ENCODE data around the gene HEYL. TPM values are rescaled to one million over a fixed set of nuclear protein-coding genes. Genes with fewer than 3 reads are reported as not detected.
A peak's percentile ranks its signal among the peaks of the same experiment; 100 is the strongest.

Gene HEYL
- polyA plus RNA-seq, 1 of the 3 experiments (the other 2 are of a cell fraction): not detected

- no peak for TF ChIP-seq REST (IDR thresholded peaks at IDR 0.05; ENCODE audit: low read depth, low read length)
- TF ChIP-seq RFX5 (IDR thresholded peaks at IDR 0.05; ENCODE audit: low read length): no peak
- TF ChIP-seq FOXM1 (IDR thresholded peaks at IDR 0.05; ENCODE audit: low read depth): no peak
- TF ChIP-seq POLR2AphosphoS5 (IDR thresholded peaks at IDR 0.05; ENCODE audit: low read depth, low read length): no peak
- no peak for TF ChIP-seq TAF1 (IDR thresholded peaks at IDR 0.05; ENCODE audit: borderline replicate concordance, low read depth, low read length)
- no peak for TF ChIP-seq USF1 (IDR thresholded peaks at IDR 0.05; ENCODE audit: borderline replicate concordance, low read depth)
- no peak for TF ChIP-seq RCOR1 (IDR thresholded peaks at IDR 0.05; ENCODE audit: low read length)
- no peak for TF ChIP-seq FOXJ3 (CRISPR knock-in tag; IDR thresholded peaks at IDR 0.05)
- TF ChIP-seq, protein P1, sequence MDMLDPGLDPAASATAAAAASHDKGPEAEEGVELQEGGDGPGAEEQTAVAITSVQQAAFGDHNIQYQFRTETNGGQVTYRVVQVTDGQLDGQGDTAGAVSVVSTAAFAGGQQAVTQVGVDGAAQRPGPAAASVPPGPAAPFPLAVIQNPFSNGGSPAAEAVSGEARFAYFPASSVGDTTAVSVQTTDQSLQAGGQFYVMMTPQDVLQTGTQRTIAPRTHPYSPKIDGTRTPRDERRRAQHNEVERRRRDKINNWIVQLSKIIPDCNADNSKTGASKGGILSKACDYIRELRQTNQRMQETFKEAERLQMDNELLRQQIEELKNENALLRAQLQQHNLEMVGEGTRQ (IDR thresholded peaks at IDR 0.05; ENCODE audit: borderline replicate concordance, low read depth, low read length): no peak
- no peak for TF ChIP-seq RAD21 (IDR thresholded peaks at IDR 0.05; ENCODE audit: low read length)
- TF ChIP-seq MXI1 (IDR thresholded peaks at IDR 0.05; ENCODE audit: low read depth, low read length): no peak
- TF ChIP-seq FOSL2 (IDR thresholded peaks at IDR 0.05; ENCODE audit: borderline replicate concordance, low read depth): no peak
Observed at GRCh38 chr1:39671793-39672550, 32.5 kb upstream of the HEYL start, which contains the start of gene NT5C1A (continued).

DNA sequence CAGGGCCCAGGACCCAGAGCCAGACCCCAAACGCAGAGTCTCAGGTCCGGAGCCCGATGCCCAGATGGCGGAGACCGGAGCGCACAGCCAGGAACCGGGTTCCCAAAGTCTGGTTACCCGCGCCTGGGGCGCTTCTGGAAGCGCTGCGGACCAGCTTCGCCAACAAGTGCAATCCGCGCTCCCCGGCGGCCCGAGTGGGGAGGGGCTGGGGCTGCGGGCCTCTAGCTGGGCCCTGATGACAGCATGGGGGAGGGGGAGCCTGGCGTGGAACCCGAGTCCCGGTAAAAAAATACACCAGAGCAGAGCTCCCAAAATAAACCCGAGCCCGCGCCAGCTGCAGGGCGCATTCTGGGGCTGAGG, 32.0 kb upstream of the HEYL start:
- Histone ChIP-seq H3K4me1 (ENCODE audit: control insufficient read depth in 1 of 2, insufficient read depth in 2 of 2, low read depth in 1 of 2, low read length in 1 of 2) (peaks cover 0 to 27% of the 10 kb centered on the region in 2 experiments; a peak in 1 of 4 replicates), H3K9ac (no peak overlapping the region), H3K9me2 (no peaks in the 10 kb centered on the region), H3K27me3 (ENCODE audit: insufficient read depth) (peaks cover 46% of the 10 kb centered on the region), H3K36me3 (replicated peaks in 1 of 2; ENCODE audit: control insufficient read depth in 1 of 2, insufficient read depth in 2 of 2, low read length in 1 of 2) (no peaks in the 10 kb centered on the region), H2AFZ (ENCODE audit: low read depth) (peak overlapping the region; percentile 70; the same call in 1 of the 2 replicates), H3K9me3 (no peaks in the 10 kb centered on the region), H3K4me2 (peak overlapping the region; percentile 93), H3K79me2 (ENCODE audit: insufficient read depth) (no peaks in the 10 kb centered on the region), H4K20me1 (ENCODE audit: insufficient read depth) (no peaks in the 10 kb centered on the region), H3K4me3 (ENCODE audit: low read depth in 2 of 2, low read length in 1 of 2) (peak overlapping the region; percentile 57 to 63), H3F3A (replicated peaks; ENCODE audit: insufficient read depth) (no peaks in the 10 kb centered on the region), H3K27ac (ENCODE audit: low read depth in 2 of 2, low read length in 1 of 2) (peak overlapping the region in 1 of 2 experiments; percentile 87; a peak in 2 of 4 replicates)
- TF ChIP-seq EP300 (IDR thresholded peaks at IDR 0.05; ENCODE audit: borderline replicate concordance in 1 of 2, low read depth in 1 of 2, low read length in 1 of 2) (0 out of 4 replicates have a peak, but pooled peaks of 1 of the 2 experiments have one; percentile 22), RFX5 (IDR thresholded peaks at IDR 0.05; ENCODE audit: low read length) (no peak), FOXJ3 (CRISPR knock-in tag; IDR thresholded peaks at IDR 0.05) (peak; percentile 25; the same call in 1 of the 2 replicates)
- CTCF ChIA-PET: interaction anchor here (0.8 to 11.3 kb wide), 11 partner anchors 13 to 95 kb away, joined by 3 to 260 read pairs (median 10); partner anchors contain the start of genes HPCAL4 and PABPC4
- peak; percentile 85 for DNase-seq
- WGBS (ENCODE audit: low lambda C conversion rate): 0% methylated on average over 7 of the region's 26 CpGs
- POLR2A ChIA-PET: interaction anchor here (0.6 to 7.3 kb wide), 8 partner anchors 9 to 65 kb away, joined by 3 to 95 read pairs (median 7); partner anchors contain the start of gene HPCAL4

Data from SK-N-SH (cell line).